H1 (cell line): ENCODE measurements around the gene CCDC180. TPM values are rescaled to one million over a fixed set of nuclear protein-coding genes. Genes with fewer than 3 reads are reported as not detected.

ENCODE experiments used
- BCL11A ChIP-seq, 2 experiments: IDR thresholded peaks; one replicate each; pipeline ENCODE4 v1.6.1; 2011; ENCODE audit warnings: low read depth in 2 of 2, low read length in 2 of 2, mild to moderate bottlenecking in 2 of 2
- BRCA1 ChIP-seq: IDR thresholded peaks from 2 replicates; pipeline ENCODE4 v1.6.1; 2012; ENCODE audit warnings: low read depth, low read length, improper control_type of control experiment
- CBX5 ChIP-seq: fragments of 300-800, 300-1000 bp; sonication (generic); IDR thresholded peaks from 2 replicates; pipeline ENCODE4 v1.7.1; 2016; ENCODE audit warnings: antibody characterized with exemption, low read length, low read depth
- EGR1 ChIP-seq: IDR thresholded peaks from 2 replicates; pipeline ENCODE4 v1.6.1; 2011; ENCODE audit warnings: low read depth, low read length, borderline replicate concordance
- MAFK ChIP-seq: IDR thresholded peaks from 2 replicates; pipeline ENCODE4 v1.6.1; 2012; ENCODE audit warnings: low read depth, mild to moderate bottlenecking, improper control_type of control experiment, low read length
- RAD21 ChIP-seq, 2 experiments: IDR thresholded peaks in 1 of 2; conservative IDR thresholded peaks in 1 of 2; 2 replicates each; pipeline ENCODE4 v1.6.1; 2011; ENCODE audit warnings: low read depth in 2 of 2, low read length in 2 of 2, improper control_type of control experiment in 1 of 2, inconsistent platforms in 1 of 2, mild to moderate bottlenecking in 1 of 2, moderate library complexity in 1 of 2
- RXRA ChIP-seq: IDR thresholded peaks from 2 replicates; pipeline ENCODE4 v1.6.1; 2011; ENCODE audit warnings: low read depth, mild to moderate bottlenecking, low read length, moderate library complexity; ENCODE audit not compliant: insufficient read depth
- SAP30 ChIP-seq: fragments of 300-600 bp; sonication (generic); IDR thresholded peaks from 2 replicates; pipeline ENCODE4 v1.7.1; 2012; ENCODE audit warnings: low read length, moderate library complexity, mild to moderate bottlenecking, inconsistent platforms; ENCODE audit not compliant: insufficient read depth, insufficient replicate concordance
- SIN3A ChIP-seq, 2 experiments: IDR thresholded peaks in 1 of 2; conservative IDR thresholded peaks in 1 of 2; 2 replicates each; pipeline ENCODE4 v1.6.1; 2011 to 2012; ENCODE audit warnings: low read length in 2 of 2, improper control_type of control experiment in 1 of 2, low read depth in 1 of 2, mild to moderate bottlenecking in 1 of 2
- TCF12 ChIP-seq: IDR thresholded peaks from 2 replicates; pipeline ENCODE4 v1.6.1; 2011; ENCODE audit warnings: low read depth, mild to moderate bottlenecking, low read length
- TEAD4 ChIP-seq: IDR thresholded peaks from 2 replicates; pipeline ENCODE4 v1.6.1; 2012; ENCODE audit warnings: low read depth, low read length, inconsistent platforms, mixed read lengths
- USF2 ChIP-seq: IDR thresholded peaks from 2 replicates; pipeline ENCODE4 v1.6.1; 2011; ENCODE audit warnings: low read length, improper control_type of control experiment
- polyA plus RNA-seq, 7 experiments: library from polyadenylated mRNA; depleted of rRNA in 3 of 7; stranded (reverse) in 5 of 7; unstranded in 2 of 7; fragments of >200 nt in 5 of 7; fragments of 200-250 nt in 2 of 7; gene quantifications; 1 replicate in 5 of 7; 2 replicates in 1 of 7; 4 replicates in 1 of 7; pipeline versions ENCODE4 v1.2.1 to v1.2.3, GENCODE V29; 2011 to 2013; ENCODE audit warnings: missing spikeins in 2 of 7, mixed read lengths in 2 of 7
- total RNA-seq: library from RNA; stranded (reverse); fragmentation: NEBNext Ultra II Directional; extraction: Animal tissue kit (Norgen Biotek cat#: 25700); gene quantifications from 2 replicates; pipeline ENCODE4 v1.2.1, GENCODE V29; 2021
- TF ChIP-seq, protein P1 (sequence below): IDR thresholded peaks from 2 replicates; pipeline ENCODE4 v1.6.1; 2012; ENCODE audit warnings: low read length, inconsistent platforms

CCDC180 gene
- total and polyA plus RNA-seq, 2 of the 8 experiments (the other 6 are each of a cell fraction or from before 2014, with no cell fraction given), result 2.6 to 8.2 TPM

GRCh38 chr9:97307091-97307490, 368 bp upstream of the CCDC180 start (continued):
- TF ChIP-seq TEAD4, result 0 out of 2 replicates have a peak, but pooled peaks have one; percentile 21
- TF ChIP-seq BRCA1, result no peak
- TF ChIP-seq CBX5, result no peak
- TF ChIP-seq BCL11A (IDR thresholded peaks at IDR 0.05; ENCODE audit: low read depth in 2 of 2, low read length in 2 of 2), result no peak
- TF ChIP-seq RAD21 (IDR thresholded peaks at IDR 0.05 in 1 of 2, conservative IDR thresholded peaks at IDR 0.05 in 1 of 2; ENCODE audit: low read depth in 2 of 2, low read length in 2 of 2), result peak in 1 of 2 experiments; percentile 9; a peak in 2 of 4 replicates
- peak in 1 of 2 experiments; percentile 94; a peak in 2 of 4 replicates for TF ChIP-seq SIN3A (conservative IDR thresholded peaks at IDR 0.05 in 1 of 2, IDR thresholded peaks at IDR 0.05 in 1 of 2; ENCODE audit: low read depth in 1 of 2, low read length in 2 of 2)
- no peak for TF ChIP-seq RXRA
- TF ChIP-seq EGR1, result peak; percentile 99
- peak; percentile 52; the same call in 1 of the 2 replicates for TF ChIP-seq USF2
- TF ChIP-seq TCF12, result no peak
- no peak for TF ChIP-seq MAFK
- TF ChIP-seq, protein P1, sequence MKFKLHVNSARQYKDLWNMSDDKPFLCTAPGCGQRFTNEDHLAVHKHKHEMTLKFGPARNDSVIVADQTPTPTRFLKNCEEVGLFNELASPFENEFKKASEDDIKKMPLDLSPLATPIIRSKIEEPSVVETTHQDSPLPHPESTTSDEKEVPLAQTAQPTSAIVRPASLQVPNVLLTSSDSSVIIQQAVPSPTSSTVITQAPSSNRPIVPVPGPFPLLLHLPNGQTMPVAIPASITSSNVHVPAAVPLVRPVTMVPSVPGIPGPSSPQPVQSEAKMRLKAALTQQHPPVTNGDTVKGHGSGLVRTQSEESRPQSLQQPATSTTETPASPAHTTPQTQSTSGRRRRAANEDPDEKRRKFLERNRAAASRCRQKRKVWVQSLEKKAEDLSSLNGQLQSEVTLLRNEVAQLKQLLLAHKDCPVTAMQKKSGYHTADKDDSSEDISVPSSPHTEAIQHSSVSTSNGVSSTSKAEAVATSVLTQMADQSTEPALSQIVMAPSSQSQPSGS, result no peak
- TF ChIP-seq SAP30, result peak; percentile 68
